GM19328 (cell line): ENCODE measurements around the gene EHF.
"Not testable (repeated sequence)": the region's sequence is repeated elsewhere in the genome, so short reads cannot be mapped to it uniquely, and the experiment has no call there.

Experiments
- ATAC-seq: cut with Tn5 transposase; IDR thresholded peaks from one replicate; pipeline ENCODE4 v1.9.1; 2021; ENCODE audit warnings: mild to moderate bottlenecking, moderate library complexity; ENCODE audit not compliant: unreplicated experiment

The EHF gene

GRCh38 chr11:34665077-34665835, 44.4 kb downstream of the EHF start:
- ATAC-seq = no peak

GRCh38 chr11:34667810-34668582, 47.1 kb downstream of the EHF start:
- no peak for ATAC-seq

- no peak for ATAC-seq
Observed at GRCh38 chr11:34668583-34669053, 47.7 kb downstream of the EHF start.

- ATAC-seq = no peak
Observed at GRCh38 chr11:34669458-34669857, 48.6 kb downstream of the EHF start.

- no peak for ATAC-seq
Observed at GRCh38 chr11:34671117-34671516, 50.2 kb downstream of the EHF start.

GRCh38 chr11:34671946-34672345, 51.1 kb downstream of the EHF start:
- ATAC-seq = no peak

GRCh38 chr11:34674038-34674437, 53.1 kb downstream of the EHF start:
- no peak for ATAC-seq

- ATAC-seq = no peak
Observed at GRCh38 chr11:34676227-34676626, 55.3 kb downstream of the EHF start.

GRCh38 chr11:34679681-34680080, 58.8 kb downstream of the EHF start:
- ATAC-seq = no peak

GRCh38 chr11:34680206-34680605, 59.3 kb downstream of the EHF start:
- ATAC-seq = no peak

- no peak for ATAC-seq
Observed at GRCh38 chr11:34680918-34681586, 60.2 kb downstream of the EHF start.

- ATAC-seq = no peak
Observed at GRCh38 chr11:34682825-34683224, 61.9 kb downstream of the EHF start.

GRCh38 chr11:34683396-34683795, 62.5 kb downstream of the EHF start:
- ATAC-seq = no peak

- no peak for ATAC-seq
Observed at GRCh38 chr11:34685864-34686263, 65.0 kb downstream of the EHF start.

GRCh38 chr11:34692299-34692698, 71.4 kb downstream of the EHF start:
- not testable (repeated sequence) for ATAC-seq

GRCh38 chr11:34696862-34697261, 76.0 kb downstream of the EHF start:
- ATAC-seq = no peak

- ATAC-seq = no peak
Observed at GRCh38 chr11:34706709-34707461, 86.0 kb downstream of the EHF start.

GRCh38 chr11:34707462-34707840, 86.6 kb downstream of the EHF start:
- no peak for ATAC-seq
